HUES6 (cell line): ENCODE results near the gene RHBDD3.

Experiments used
- H3K27ac ChIP-seq: 2 replicates; pipeline ENCODE4 v1.7.0; 2013; ENCODE audit warnings: low read depth, mild to moderate bottlenecking, low read length, inconsistent platforms
- H3K27me3 ChIP-seq: 2 replicates; pipeline ENCODE4 v1.6.1; 2013; ENCODE audit warnings: low read length; ENCODE audit not compliant: control insufficient read depth, insufficient read depth
- H3K36me3 ChIP-seq: 2 replicates; pipeline ENCODE4 v1.6.1; 2013; ENCODE audit warnings: low read length; ENCODE audit not compliant: control insufficient read depth, insufficient read depth
- H3K4me1 ChIP-seq: 2 replicates; pipeline ENCODE4 v1.6.1; 2013; ENCODE audit warnings: low read length; ENCODE audit not compliant: control insufficient read depth, insufficient read depth
- H3K4me3 ChIP-seq: 2 replicates; pipeline ENCODE4 v1.5.1; 2013; ENCODE audit warnings: low read depth, low read length
- H3K9ac ChIP-seq: one replicate; pipeline ENCODE4 v1.6.1; 2013; ENCODE audit warnings: mild to moderate bottlenecking, low read length
- H3K9me3 ChIP-seq: 2 replicates; pipeline ENCODE4 v1.6.1; 2013; ENCODE audit warnings: low read depth, low read length; ENCODE audit not compliant: control insufficient read depth, insufficient read depth

Gene RHBDD3

DNA sequence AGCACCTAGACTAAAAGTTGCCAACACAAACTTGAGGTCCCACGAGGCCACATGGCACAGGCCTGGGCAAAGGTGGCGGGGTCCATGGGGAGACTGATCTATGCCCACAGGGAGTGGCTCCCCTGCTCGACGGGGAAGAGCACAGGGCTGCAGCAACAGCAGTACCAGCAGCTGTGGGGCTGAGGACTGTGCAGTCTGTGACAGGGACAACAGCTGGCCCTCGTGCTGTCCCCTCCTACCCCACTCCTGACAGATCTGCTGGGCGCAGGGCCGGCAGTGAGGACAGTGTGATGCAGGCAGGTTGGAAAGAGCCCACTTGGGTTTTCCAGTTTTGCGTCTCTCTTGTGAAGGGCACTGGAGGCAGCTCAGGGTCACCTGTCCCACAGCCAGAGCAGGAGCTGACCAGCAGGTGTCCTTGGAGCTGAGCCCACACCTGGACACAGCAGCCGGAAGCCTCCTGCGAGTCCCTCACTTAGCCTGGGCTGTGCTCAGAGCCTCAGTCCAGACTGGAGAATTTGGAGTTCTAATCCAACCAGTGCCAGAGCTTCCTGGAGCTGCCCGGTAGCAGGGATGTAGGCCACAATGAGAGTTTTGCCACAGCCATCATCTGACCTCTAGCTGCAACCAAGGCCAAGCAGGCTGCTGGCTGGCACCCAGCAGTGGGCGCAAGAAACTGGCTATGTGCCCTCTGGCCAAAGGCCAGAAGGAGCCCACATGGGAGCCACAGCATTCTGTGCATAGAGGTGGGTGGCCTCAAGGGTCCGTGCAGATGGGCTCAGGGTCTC, 35.1 kb upstream of the RHBDD3 start:
- Histone ChIP-seq H3K27me3 (no peaks in the 10 kb centered on the region), H3K36me3 (peaks cover 33% of the 10 kb centered on the region), H3K27ac (no peak overlapping the region), H3K9ac (no peak overlapping the region), H3K9me3 (no peaks in the 10 kb centered on the region), H3K4me3 (no peak overlapping the region), H3K4me1 (peaks cover 7% of the 10 kb centered on the region)

DNA sequence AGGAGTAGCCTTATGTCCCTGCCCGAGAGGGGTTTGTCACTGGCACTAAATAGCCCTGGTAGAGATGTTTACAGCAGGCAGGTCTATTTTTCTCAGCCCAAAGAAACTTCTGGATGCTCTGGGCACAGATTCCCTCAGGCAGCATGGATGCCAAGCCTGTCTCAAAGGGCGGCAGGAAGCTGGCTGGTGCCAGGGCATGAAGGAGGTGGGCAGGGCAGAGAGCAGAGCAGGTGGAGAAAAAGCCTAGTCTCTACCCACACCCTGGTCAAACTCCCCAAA, 34.6 kb upstream of the RHBDD3 start:
- no peaks in the 10 kb centered on the region for H3K9me3 ChIP-seq
- no peak overlapping the region for H3K27ac ChIP-seq
- H3K4me1 ChIP-seq, result peaks cover 4% of the 10 kb centered on the region
- no peak overlapping the region for H3K9ac ChIP-seq
- H3K36me3 ChIP-seq, result peaks cover 38% of the 10 kb centered on the region
- no peak overlapping the region for H3K4me3 ChIP-seq
- H3K27me3 ChIP-seq, result no peaks in the 10 kb centered on the region

DNA sequence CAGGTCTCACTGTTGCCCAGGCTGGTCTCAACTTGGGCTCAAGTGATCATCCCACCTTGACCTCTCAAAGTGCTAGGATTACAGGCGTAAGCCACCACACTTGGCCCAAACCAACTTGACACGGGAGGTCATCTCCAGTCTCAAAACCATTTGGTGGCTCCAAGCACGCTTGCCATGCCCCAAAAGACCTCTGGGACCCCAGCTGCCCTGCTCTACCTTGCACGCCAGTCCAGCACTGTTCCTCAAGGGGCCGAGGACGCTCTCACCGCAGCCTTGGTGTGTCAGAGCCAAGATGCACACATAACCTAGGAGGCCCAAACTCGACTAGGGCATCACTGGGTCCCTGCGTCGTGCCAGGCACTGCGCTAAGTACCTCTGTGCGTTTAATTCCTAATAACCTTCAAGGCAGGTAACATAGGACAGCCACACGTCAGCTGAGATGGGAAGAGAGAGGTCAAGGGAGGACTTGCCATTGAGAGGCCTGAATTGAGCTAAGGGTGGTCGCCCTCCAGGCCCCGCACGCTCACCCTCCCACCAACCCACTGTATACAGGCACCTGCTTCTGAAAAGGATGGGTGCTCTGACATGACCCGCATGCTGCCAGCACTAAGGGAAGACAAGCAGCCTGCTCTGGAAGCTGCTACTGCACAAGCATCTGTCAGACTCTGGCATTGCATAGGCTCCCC, 34.1 kb upstream of the RHBDD3 start:
- Histone ChIP-seq H3K4me1 (peaks cover 3% of the 10 kb centered on the region; the same call in 1 of the 2 replicates), H3K27me3 (no peaks in the 10 kb centered on the region), H3K4me3 (no peak overlapping the region), H3K9ac (no peak overlapping the region), H3K36me3 (peaks cover 43% of the 10 kb centered on the region), H3K27ac (no peak overlapping the region), H3K9me3 (no peaks in the 10 kb centered on the region)

DNA sequence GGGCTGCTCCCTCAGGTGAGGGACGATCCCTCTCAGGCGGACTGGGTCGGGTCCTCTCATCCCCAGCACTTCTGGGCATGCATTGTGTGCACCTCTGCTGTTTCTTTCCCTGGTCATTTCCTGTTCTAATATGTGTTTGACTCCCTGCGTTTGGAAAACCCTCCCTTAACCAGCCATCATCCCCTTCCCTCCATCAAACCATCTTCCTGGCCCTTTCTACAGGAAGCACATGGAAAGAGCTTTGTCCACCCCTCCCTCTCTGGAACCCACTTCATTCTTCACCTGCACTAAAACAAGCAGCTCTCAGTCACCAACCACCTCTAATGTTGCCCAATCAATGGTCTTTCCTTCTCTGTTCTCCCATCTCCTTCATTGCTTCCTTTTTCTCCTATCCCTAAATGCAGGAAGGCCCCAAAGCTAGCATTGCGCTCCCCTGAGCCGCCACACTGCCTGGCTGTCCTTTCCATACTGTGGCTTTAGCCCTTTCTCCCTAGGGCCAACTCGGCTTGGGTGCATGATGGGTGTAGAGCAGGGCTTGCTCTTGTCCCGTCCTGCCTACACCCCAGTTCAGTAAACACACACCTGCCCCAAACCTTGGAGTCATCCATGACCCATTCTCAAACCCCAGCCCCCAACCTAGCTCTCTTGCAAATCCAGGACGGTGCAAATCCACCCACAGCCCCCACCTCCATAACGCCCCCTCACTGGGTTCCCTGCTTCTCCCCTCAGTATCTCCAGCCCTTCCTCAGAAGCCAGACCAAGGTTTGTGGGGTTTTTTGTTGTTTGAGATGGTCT, 33.2 kb upstream of the RHBDD3 start:
- H3K9ac ChIP-seq, result no peak overlapping the region
- peaks cover 52% of the 10 kb centered on the region for H3K36me3 ChIP-seq
- H3K27me3 ChIP-seq, result no peaks in the 10 kb centered on the region
- no peak overlapping the region for H3K4me3 ChIP-seq
- peaks cover 2% of the 10 kb centered on the region; the same call in 1 of the 2 replicates for H3K4me1 ChIP-seq
- no peak overlapping the region for H3K27ac ChIP-seq
- no peaks in the 10 kb centered on the region for H3K9me3 ChIP-seq

DNA sequence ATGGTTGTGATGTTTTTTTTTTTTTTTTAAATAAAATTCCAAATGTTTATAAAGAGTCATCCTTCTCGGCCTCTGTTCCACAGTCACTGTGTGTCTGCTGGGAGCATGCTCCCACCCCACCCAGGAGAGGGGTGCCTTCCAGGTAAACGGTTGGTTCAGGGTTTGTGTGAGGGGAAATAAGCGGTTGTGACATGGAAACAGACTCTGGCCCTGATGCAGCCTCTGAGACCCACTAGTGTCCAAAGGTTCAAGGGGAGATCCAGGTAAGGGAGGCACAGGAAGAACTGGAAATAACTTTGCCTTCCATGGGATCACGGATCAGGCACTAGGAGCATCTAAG, 32.7 kb upstream of the RHBDD3 start:
- no peak overlapping the region for H3K27ac ChIP-seq
- no peaks in the 10 kb centered on the region for H3K9me3 ChIP-seq
- no peaks in the 10 kb centered on the region for H3K27me3 ChIP-seq
- peaks cover 57% of the 10 kb centered on the region for H3K36me3 ChIP-seq
- no peak overlapping the region for H3K9ac ChIP-seq
- H3K4me3 ChIP-seq, result no peak overlapping the region
- H3K4me1 ChIP-seq, result no peaks in the 10 kb centered on the region

DNA sequence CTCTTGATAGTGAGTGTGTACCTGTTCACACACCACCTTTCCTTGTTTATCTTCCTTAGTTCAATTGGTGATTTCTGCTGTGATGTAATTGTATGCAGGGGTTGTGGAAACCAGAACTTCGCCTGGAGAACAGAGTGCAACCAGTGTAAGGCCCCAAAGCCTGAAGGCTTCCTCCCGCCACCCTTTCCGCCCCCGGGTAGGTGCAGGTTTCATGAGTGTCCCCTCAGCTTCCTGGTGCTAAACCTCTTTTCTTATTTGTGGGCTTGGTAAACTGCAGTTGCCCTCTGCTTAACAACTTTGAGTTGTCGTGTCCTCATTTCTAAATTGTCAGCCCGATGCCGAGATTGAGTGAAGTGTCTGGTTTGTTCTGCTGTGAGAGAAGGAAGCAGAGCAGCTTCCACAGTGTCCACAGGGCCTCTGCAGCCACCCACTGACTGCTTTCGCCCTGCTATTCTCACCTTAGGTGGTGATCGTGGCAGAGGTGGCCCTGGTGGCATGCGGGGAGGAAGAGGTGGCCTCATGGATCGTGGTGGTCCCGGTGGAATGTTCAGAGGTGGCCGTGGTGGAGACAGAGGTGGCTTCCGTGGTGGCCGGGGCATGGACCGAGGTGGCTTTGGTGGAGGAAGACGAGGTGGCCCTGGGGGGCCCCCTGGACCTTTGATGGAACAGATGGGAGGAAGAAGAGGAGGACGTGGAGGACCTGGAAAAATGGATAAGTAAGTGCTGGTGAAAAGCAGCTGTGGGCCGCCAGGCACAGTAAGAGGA, 31.5 kb upstream of the RHBDD3 start:
- no peaks in the 10 kb centered on the region for H3K4me1 ChIP-seq
- no peaks in the 10 kb centered on the region for H3K27me3 ChIP-seq
- H3K9ac ChIP-seq, result no peak overlapping the region
- H3K27ac ChIP-seq, result no peak overlapping the region
- H3K9me3 ChIP-seq, result no peaks in the 10 kb centered on the region
- peaks cover 68% of the 10 kb centered on the region for H3K36me3 ChIP-seq
- H3K4me3 ChIP-seq, result no peak overlapping the region

DNA sequence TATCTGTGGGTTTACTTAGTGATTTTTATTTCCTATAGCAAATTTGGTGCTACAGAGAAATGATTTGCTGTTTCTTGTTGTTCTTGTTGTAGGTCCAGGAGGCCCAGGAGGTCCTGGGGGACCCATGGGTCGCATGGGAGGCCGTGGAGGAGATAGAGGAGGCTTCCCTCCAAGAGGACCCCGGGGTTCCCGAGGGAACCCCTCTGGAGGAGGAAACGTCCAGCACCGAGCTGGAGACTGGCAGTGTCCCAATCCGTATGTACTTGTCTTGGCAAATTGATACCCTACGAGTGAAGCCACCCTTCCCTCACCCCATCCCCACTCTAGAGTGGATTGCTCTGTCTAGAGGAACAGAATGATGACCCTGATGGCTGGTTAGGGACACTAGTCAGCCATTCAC, 30.9 kb upstream of the RHBDD3 start:
- H3K9me3 ChIP-seq, result no peaks in the 10 kb centered on the region
- no peak overlapping the region for H3K9ac ChIP-seq
- peaks cover 75% of the 10 kb centered on the region for H3K36me3 ChIP-seq
- H3K4me1 ChIP-seq, result no peaks in the 10 kb centered on the region
- H3K4me3 ChIP-seq, result no peak overlapping the region
- no peaks in the 10 kb centered on the region for H3K27me3 ChIP-seq
- no peak overlapping the region for H3K27ac ChIP-seq

DNA sequence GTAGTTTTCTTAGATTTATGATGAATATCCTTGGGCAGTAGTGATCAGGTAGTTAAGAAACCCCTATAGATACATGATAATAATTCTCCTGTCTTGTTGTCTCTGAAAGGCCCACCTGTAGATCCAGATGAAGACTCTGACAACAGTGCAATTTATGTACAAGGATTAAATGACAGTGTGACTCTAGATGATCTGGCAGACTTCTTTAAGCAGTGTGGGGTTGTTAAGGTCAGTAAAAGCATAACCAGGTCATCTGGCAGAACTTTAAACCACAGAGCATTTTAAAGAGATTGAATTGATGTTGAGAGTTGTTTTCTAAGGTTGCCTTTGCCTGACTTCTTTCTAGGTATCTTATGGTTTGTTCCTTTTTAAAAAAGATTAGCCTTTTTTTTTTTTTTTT, 24.6 kb upstream of the RHBDD3 start:
- H3K36me3 ChIP-seq, result peaks cover 100% of the 10 kb centered on the region
- no peak overlapping the region for H3K4me3 ChIP-seq
- H3K27me3 ChIP-seq, result no peaks in the 10 kb centered on the region
- H3K27ac ChIP-seq, result no peak overlapping the region
- H3K9ac ChIP-seq, result no peak overlapping the region
- no peaks in the 10 kb centered on the region for H3K9me3 ChIP-seq
- no peaks in the 10 kb centered on the region for H3K4me1 ChIP-seq

DNA sequence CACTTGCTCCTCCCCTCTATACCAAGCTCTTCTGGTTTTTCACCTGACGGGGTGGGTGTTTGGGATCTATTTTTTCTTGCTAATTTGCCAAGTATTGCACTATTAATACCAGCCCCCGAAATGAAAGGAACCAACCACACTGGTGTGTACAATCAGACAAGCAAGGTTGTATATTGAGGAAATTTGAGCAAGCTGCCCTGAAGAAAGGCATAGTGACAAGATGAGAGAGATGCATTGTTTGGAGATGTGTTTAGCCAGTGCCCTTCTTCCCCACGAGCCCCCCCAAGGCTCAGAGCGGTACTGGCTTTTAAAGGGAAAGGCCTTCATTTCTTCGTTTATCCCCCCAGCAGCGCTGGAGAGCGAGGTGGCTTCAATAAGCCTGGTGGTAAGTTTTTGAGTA, 23.4 kb upstream of the RHBDD3 start:
- Histone ChIP-seq H3K36me3 (peaks cover 100% of the 10 kb centered on the region), H3K9ac (no peak overlapping the region), H3K27me3 (no peaks in the 10 kb centered on the region), H3K4me1 (no peaks in the 10 kb centered on the region), H3K4me3 (no peak overlapping the region), H3K27ac (no peak overlapping the region), H3K9me3 (no peaks in the 10 kb centered on the region)

DNA sequence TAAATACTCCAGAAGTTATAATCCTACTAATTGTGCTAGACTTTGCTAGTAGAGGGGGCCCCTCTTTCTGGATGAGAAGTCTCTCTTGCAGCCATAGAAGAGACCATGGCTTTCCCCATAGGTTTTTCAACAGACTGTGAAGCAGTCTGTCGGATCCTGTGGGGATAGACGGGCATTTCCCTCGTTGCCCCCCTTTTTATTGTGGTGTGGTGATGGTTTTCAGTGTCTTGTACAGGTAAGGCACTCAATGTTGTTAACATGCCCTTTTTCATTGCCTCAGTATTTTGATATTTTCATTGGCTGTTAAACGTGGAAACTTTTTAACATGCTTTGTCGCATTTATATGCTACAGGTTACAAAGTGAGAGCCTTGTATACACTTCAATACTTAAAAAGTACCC, 22.3 kb upstream of the RHBDD3 start:
- Histone ChIP-seq H3K4me1 (no peaks in the 10 kb centered on the region), H3K9me3 (no peaks in the 10 kb centered on the region), H3K9ac (no peak overlapping the region), H3K27ac (no peak overlapping the region), H3K36me3 (peaks cover 99% of the 10 kb centered on the region), H3K27me3 (no peaks in the 10 kb centered on the region), H3K4me3 (no peak overlapping the region)
